Activated CD4-positive, alpha-beta memory T cell treated with anti-CD3 and anti-CD28 coated beads, Interleukin-2, amount 10 ng/mL, durations not matched to agents 7 days and 5 days (primary cell): ENCODE measurements around the gene RGS17. TPM values are rescaled to one million over a fixed set of nuclear protein-coding genes. Genes with fewer than 3 reads are reported as not detected.

Experiments used
- CTCF ChIA-PET: fragments of 350-600 bp; sonication (Branson Sonifier 250); formaldehyde crosslinking; loops from one replicate; lab custom pipeline; 2021; ENCODE audit warnings: antibody characterized with exemption, inconsistent platforms; lab: Charles Lee
- POLR2A ChIA-PET: fragments of 350-600 bp; sonication (Branson Sonifier 250); formaldehyde crosslinking; loops from one replicate; lab custom pipeline; 2021; ENCODE audit warnings: antibody characterized with exemption; lab: Charles Lee
- DNase-seq: peaks from one replicate; pipeline ENCODE4 v3.0.0-alpha.2; 2020
- H3K27ac Mint-ChIP-seq: one replicate; pipeline ENCODE4 v1.8.0; 2021; ENCODE audit warnings: mild to moderate bottlenecking, mixed read lengths
- H3K27me3 Mint-ChIP-seq: one replicate; pipeline ENCODE4 v1.8.0; 2021; ENCODE audit warnings: mixed read lengths
- H3K36me3 Mint-ChIP-seq: one replicate; pipeline ENCODE4 v1.8.0; 2021; ENCODE audit warnings: low read depth, mixed read lengths
- H3K4me1 Mint-ChIP-seq: one replicate; pipeline ENCODE4 v1.8.0; 2021; ENCODE audit warnings: mixed read lengths
- H3K4me3 Mint-ChIP-seq: one replicate; pipeline ENCODE4 v1.8.0; 2021; ENCODE audit warnings: mild to moderate bottlenecking, mixed read lengths
- H3K9me3 Mint-ChIP-seq: one replicate; pipeline ENCODE4 v1.8.0; 2021; ENCODE audit warnings: mixed read lengths
- total RNA-seq, 2 experiments: library from RNA; stranded (reverse); gene quantifications; one replicate each; pipeline ENCODE4 v1.2.3, GENCODE V29; 2021

Gene RGS17
- total RNA-seq, 2 experiments from 2014 or later: 0.10 TPM; not detected in 1

GRCh38 chr6:153087436-153087835 is 43.6 kb downstream of the RGS17 start:
- POLR2A ChIA-PET: no interaction called here
- no peak for DNase-seq
- no peaks in the 10 kb centered on the region for H3K27me3 Mint-ChIP-seq
- no peak overlapping the region for H3K27ac Mint-ChIP-seq
- H3K9me3 Mint-ChIP-seq: no peaks in the 10 kb centered on the region
- no peaks in the 10 kb centered on the region for H3K36me3 Mint-ChIP-seq
- H3K4me3 Mint-ChIP-seq: no peak overlapping the region
- CTCF ChIA-PET: interaction anchor here (0.6 kb wide), 1 partner anchor 55 kb away, joined by 4 read pairs; no protein-coding TSS in a partner anchor
- H3K4me1 Mint-ChIP-seq: peaks cover 4% of the 10 kb centered on the region

- CTCF ChIA-PET: no interaction called here
- no peaks in the 10 kb centered on the region for H3K9me3 Mint-ChIP-seq
- no peak for DNase-seq
- H3K27ac Mint-ChIP-seq: no peak overlapping the region
- H3K27me3 Mint-ChIP-seq: no peaks in the 10 kb centered on the region
- H3K4me3 Mint-ChIP-seq: no peak overlapping the region
- POLR2A ChIA-PET: no interaction called here
- peaks cover 4% of the 10 kb centered on the region for H3K4me1 Mint-ChIP-seq
- no peaks in the 10 kb centered on the region for H3K36me3 Mint-ChIP-seq
Measured at GRCh38 chr6:153086225-153086990, 44.7 kb downstream of the RGS17 start.

GRCh38 chr6:153085239-153085638 is 45.8 kb downstream of the RGS17 start:
- ChIA-PET POLR2A (no interaction called here), CTCF (no interaction called here)
- no peak for DNase-seq
- H3K9me3 Mint-ChIP-seq: no peaks in the 10 kb centered on the region
- H3K27me3 Mint-ChIP-seq: no peaks in the 10 kb centered on the region
- H3K27ac Mint-ChIP-seq: no peak overlapping the region
- no peak overlapping the region for H3K4me3 Mint-ChIP-seq
- H3K36me3 Mint-ChIP-seq: no peaks in the 10 kb centered on the region
- H3K4me1 Mint-ChIP-seq: peaks cover 4% of the 10 kb centered on the region

- Mint-ChIP-seq H3K36me3 (no peaks in the 10 kb centered on the region), H3K9me3 (no peaks in the 10 kb centered on the region), H3K4me3 (no peak overlapping the region), H3K27me3 (no peaks in the 10 kb centered on the region), H3K4me1 (peaks cover 4% of the 10 kb centered on the region), H3K27ac (no peak overlapping the region)
- ChIA-PET CTCF (no interaction called here), POLR2A (no interaction called here)
- no peak for DNase-seq
Measured at GRCh38 chr6:153084393-153084792, 46.7 kb downstream of the RGS17 start.

- no peak overlapping the region for H3K4me3 Mint-ChIP-seq
- H3K4me1 Mint-ChIP-seq: peaks cover 4% of the 10 kb centered on the region
- no peaks in the 10 kb centered on the region for H3K9me3 Mint-ChIP-seq
- CTCF ChIA-PET: no interaction called here
- no peak overlapping the region for H3K27ac Mint-ChIP-seq
- no peaks in the 10 kb centered on the region for H3K27me3 Mint-ChIP-seq
- H3K36me3 Mint-ChIP-seq: no peaks in the 10 kb centered on the region
- POLR2A ChIA-PET: no interaction called here
- no peak for DNase-seq
Measured at GRCh38 chr6:153083869-153084268, 47.2 kb downstream of the RGS17 start.

GRCh38 chr6:153081914-153082313 is 49.2 kb downstream of the RGS17 start:
- H3K9me3 Mint-ChIP-seq: no peaks in the 10 kb centered on the region
- DNase-seq: no peak
- H3K36me3 Mint-ChIP-seq: no peaks in the 10 kb centered on the region
- no peak overlapping the region for H3K27ac Mint-ChIP-seq
- CTCF ChIA-PET: no interaction called here
- peaks cover 4% of the 10 kb centered on the region for H3K4me1 Mint-ChIP-seq
- no peaks in the 10 kb centered on the region for H3K27me3 Mint-ChIP-seq
- POLR2A ChIA-PET: no interaction called here
- H3K4me3 Mint-ChIP-seq: no peak overlapping the region

- no peak overlapping the region for H3K27ac Mint-ChIP-seq
- no peaks in the 10 kb centered on the region for H3K9me3 Mint-ChIP-seq
- ChIA-PET POLR2A (no interaction called here), CTCF (no interaction called here)
- no peaks in the 10 kb centered on the region for H3K36me3 Mint-ChIP-seq
- no peaks in the 10 kb centered on the region for H3K4me1 Mint-ChIP-seq
- H3K27me3 Mint-ChIP-seq: peaks cover 3% of the 10 kb centered on the region
- DNase-seq: no peak
- no peak overlapping the region for H3K4me3 Mint-ChIP-seq
Measured at GRCh38 chr6:153076431-153076830, 54.7 kb downstream of the RGS17 start.

GRCh38 chr6:153074761-153075160 is 56.3 kb downstream of the RGS17 start:
- Mint-ChIP-seq H3K36me3 (no peaks in the 10 kb centered on the region), H3K9me3 (no peaks in the 10 kb centered on the region), H3K27ac (no peak overlapping the region), H3K4me1 (no peaks in the 10 kb centered on the region), H3K27me3 (peaks cover 3% of the 10 kb centered on the region), H3K4me3 (no peak overlapping the region)
- DNase-seq: no peak
- ChIA-PET CTCF (no interaction called here), POLR2A (no interaction called here)

- Mint-ChIP-seq H3K4me1 (no peaks in the 10 kb centered on the region), H3K9me3 (no peaks in the 10 kb centered on the region)
Measured at GRCh38 chr6:153073841-153074240, 57.2 kb downstream of the RGS17 start.

GRCh38 chr6:153070756-153071155 is 60.3 kb downstream of the RGS17 start:
- no peaks in the 10 kb centered on the region for H3K4me1 Mint-ChIP-seq
- POLR2A ChIA-PET: no interaction called here
- H3K27ac Mint-ChIP-seq: no peak overlapping the region
- DNase-seq: no peak
- H3K4me3 Mint-ChIP-seq: no peak overlapping the region
- H3K27me3 Mint-ChIP-seq: peaks cover 8% of the 10 kb centered on the region
- H3K36me3 Mint-ChIP-seq: no peaks in the 10 kb centered on the region
- CTCF ChIA-PET: no interaction called here
- H3K9me3 Mint-ChIP-seq: no peaks in the 10 kb centered on the region

More at GRCh38 chr6:153073841-153074240, 57.2 kb downstream of the RGS17 start:
- no peak overlapping the region for H3K4me3 Mint-ChIP-seq
- ChIA-PET CTCF (no interaction called here), POLR2A (no interaction called here)
- H3K36me3 Mint-ChIP-seq: no peaks in the 10 kb centered on the region
- peaks cover 3% of the 10 kb centered on the region for H3K27me3 Mint-ChIP-seq
- no peak overlapping the region for H3K27ac Mint-ChIP-seq
- DNase-seq: no peak

GRCh38 chr6:153069897-153070296 is 61.2 kb downstream of the RGS17 start:
- POLR2A ChIA-PET: no interaction called here
- Mint-ChIP-seq H3K4me3 (no peak overlapping the region), H3K9me3 (no peaks in the 10 kb centered on the region), H3K27me3 (peaks cover 5% of the 10 kb centered on the region), H3K4me1 (no peaks in the 10 kb centered on the region), H3K27ac (no peak overlapping the region), H3K36me3 (no peaks in the 10 kb centered on the region)
- DNase-seq: no peak
- CTCF ChIA-PET: no interaction called here

- Mint-ChIP-seq H3K4me1 (no peaks in the 10 kb centered on the region), H3K4me3 (no peak overlapping the region), H3K36me3 (no peaks in the 10 kb centered on the region), H3K27me3 (peaks cover 5% of the 10 kb centered on the region), H3K27ac (no peak overlapping the region), H3K9me3 (no peaks in the 10 kb centered on the region)
- ChIA-PET POLR2A (no interaction called here), CTCF (no interaction called here)
- no peak for DNase-seq
Measured at GRCh38 chr6:153065222-153065621, 65.9 kb downstream of the RGS17 start.

GRCh38 chr6:153063936-153064335 is 67.1 kb downstream of the RGS17 start:
- POLR2A ChIA-PET: no interaction called here

GRCh38 chr6:153062516-153062915 is 68.6 kb downstream of the RGS17 start:
- ChIA-PET POLR2A (no interaction called here), CTCF (no interaction called here)

More at GRCh38 chr6:153063936-153064335, 67.1 kb downstream of the RGS17 start:
- Mint-ChIP-seq H3K4me1 (no peaks in the 10 kb centered on the region), H3K27me3 (peaks cover 5% of the 10 kb centered on the region), H3K27ac (no peak overlapping the region), H3K36me3 (no peaks in the 10 kb centered on the region), H3K4me3 (no peak overlapping the region), H3K9me3 (no peaks in the 10 kb centered on the region)
- no peak for DNase-seq
- CTCF ChIA-PET: no interaction called here

More at GRCh38 chr6:153062516-153062915, 68.6 kb downstream of the RGS17 start:
- H3K27me3 Mint-ChIP-seq: peaks cover 5% of the 10 kb centered on the region
- no peak for DNase-seq
- no peak overlapping the region for H3K4me3 Mint-ChIP-seq
- H3K9me3 Mint-ChIP-seq: no peaks in the 10 kb centered on the region
- no peaks in the 10 kb centered on the region for H3K36me3 Mint-ChIP-seq
- no peak overlapping the region for H3K27ac Mint-ChIP-seq
- H3K4me1 Mint-ChIP-seq: no peaks in the 10 kb centered on the region
